H9 (cell line): ENCODE results near the gene PFKL. TPM values are rescaled to one million over a fixed set of nuclear protein-coding genes. Genes with fewer than 3 reads are reported as not detected.

ENCODE experiments used
- DNase-seq: peaks from one replicate; pipeline ENCODE4 v3.0.0-alpha.2; 2017
- H2AFZ ChIP-seq: one replicate; pipeline ENCODE4 v1.6.1; 2013; ENCODE audit warnings: mild to moderate bottlenecking, low read length, control low read depth, moderate library complexity
- H2AK5ac ChIP-seq: 2 replicates; pipeline ENCODE4 v1.6.1; 2013; ENCODE audit warnings: low read length, control low read depth, mixed read lengths; ENCODE audit not compliant: insufficient read length
- H2BK120ac ChIP-seq: one replicate; pipeline ENCODE4 v1.6.1; 2013; ENCODE audit warnings: low read depth, mild to moderate bottlenecking, low read length, control low read depth, inconsistent platforms; ENCODE audit not compliant: poor library complexity, severe bottlenecking
- H2BK12ac ChIP-seq: 2 replicates; pipeline ENCODE4 v1.6.1; 2013; ENCODE audit warnings: low read length, control low read depth, mixed read lengths, low read depth; ENCODE audit not compliant: insufficient read length
- H2BK15ac ChIP-seq: 2 replicates; pipeline ENCODE4 v1.6.1; 2013; ENCODE audit warnings: low read depth, low read length, control low read depth
- H2BK20ac ChIP-seq: one replicate; pipeline ENCODE4 v1.6.1; 2013; ENCODE audit warnings: low read depth, mild to moderate bottlenecking, low read length, control low read depth, inconsistent platforms; ENCODE audit not compliant: poor library complexity, severe bottlenecking
- H2BK5ac ChIP-seq: 2 replicates; pipeline ENCODE4 v1.6.1; 2013; ENCODE audit warnings: low read length, control low read depth, mixed read lengths; ENCODE audit not compliant: insufficient read length
- H3K14ac ChIP-seq: 2 replicates; pipeline ENCODE4 v1.6.1; 2013; ENCODE audit warnings: low read length, control low read depth; ENCODE audit not compliant: insufficient read depth
- H3K18ac ChIP-seq: 2 replicates; pipeline ENCODE4 v1.6.1; 2013; ENCODE audit warnings: low read depth, mild to moderate bottlenecking, mixed read lengths, low read length, control low read depth; ENCODE audit not compliant: insufficient read length
- H3K23ac ChIP-seq: 2 replicates; pipeline ENCODE4 v1.6.1; 2013; ENCODE audit warnings: low read length, control low read depth, mixed read lengths, low read depth; ENCODE audit not compliant: insufficient read length
- H3K23me2 ChIP-seq: 2 replicates; pipeline ENCODE4 v1.6.1; 2013; ENCODE audit warnings: low read depth, mild to moderate bottlenecking, mixed read lengths, low read length, control low read depth; ENCODE audit not compliant: insufficient read length, poor library complexity, severe bottlenecking
- H3K27ac ChIP-seq: 2 replicates; pipeline ENCODE4 v1.5.1; 2013; ENCODE audit warnings: low read length, control low read depth, mixed read lengths, low read depth; ENCODE audit not compliant: insufficient read length
- H3K27me3 ChIP-seq: 2 replicates; pipeline ENCODE4 v1.6.1; 2013; ENCODE audit warnings: low read length, control low read depth, inconsistent platforms; ENCODE audit not compliant: insufficient read depth
- H3K4ac ChIP-seq: 2 replicates; pipeline ENCODE4 v1.6.1; 2013; ENCODE audit warnings: low read depth, mild to moderate bottlenecking, control low read depth, inconsistent platforms, low read length, moderate library complexity
- H3K4me1 ChIP-seq: 2 replicates; pipeline ENCODE4 v1.6.1; 2013; ENCODE audit warnings: low read length, control low read depth, inconsistent platforms; ENCODE audit not compliant: insufficient read depth
- H3K4me2 ChIP-seq: 2 replicates; pipeline ENCODE4 v1.6.1; 2013; ENCODE audit warnings: low read length, control low read depth, mixed read lengths; ENCODE audit not compliant: insufficient read length, insufficient read depth
- H3K56ac ChIP-seq: 2 replicates; pipeline ENCODE4 v1.6.1; 2013; ENCODE audit warnings: low read depth, mild to moderate bottlenecking, mixed read lengths, low read length, control low read depth; ENCODE audit not compliant: insufficient read length
- H3K79me1 ChIP-seq: 2 replicates; pipeline ENCODE4 v1.6.1; 2013; ENCODE audit warnings: low read depth, mild to moderate bottlenecking, moderate library complexity, low read length, control low read depth, inconsistent platforms; ENCODE audit not compliant: insufficient read depth, poor library complexity, severe bottlenecking
- H3K79me2 ChIP-seq: 2 replicates; pipeline ENCODE4 v1.6.1; 2013; ENCODE audit warnings: low read length, control low read depth, inconsistent platforms; ENCODE audit not compliant: insufficient read depth
- H3K9ac ChIP-seq: 2 replicates; pipeline ENCODE4 v1.6.1; 2013; ENCODE audit warnings: low read length, control low read depth, mixed read lengths; ENCODE audit not compliant: insufficient read length; ENCODE audit errors: extremely low read depth
- H3K9me3 ChIP-seq: one replicate; pipeline ENCODE4 v1.6.1; 2013; ENCODE audit warnings: low read depth, low read length, inconsistent platforms; ENCODE audit not compliant: control insufficient read depth
- H3T11ph ChIP-seq: one replicate; pipeline ENCODE4 v1.6.1; 2013; ENCODE audit warnings: mild to moderate bottlenecking, low read length, control low read depth, inconsistent platforms
- H4K20me1 ChIP-seq: one replicate; pipeline ENCODE4 v1.6.1; 2013; ENCODE audit not compliant: control insufficient read depth, insufficient read length, insufficient read depth
- H4K5ac ChIP-seq: 2 replicates; pipeline ENCODE4 v1.6.1; 2013; ENCODE audit warnings: low read depth, mild to moderate bottlenecking, mixed read lengths, low read length, control low read depth; ENCODE audit not compliant: insufficient read length
- H4K8ac ChIP-seq: replicated peaks from 2 replicates; pipeline ENCODE4 v1.6.1; 2013; ENCODE audit warnings: low read length, control low read depth, mixed read lengths, low read depth; ENCODE audit not compliant: insufficient read length
- H4K91ac ChIP-seq: 2 replicates; pipeline ENCODE4 v1.6.1; 2013; ENCODE audit warnings: low read depth, mild to moderate bottlenecking, moderate library complexity, mixed read lengths, low read length, control low read depth; ENCODE audit not compliant: insufficient read length
- H3K27ac Mint-ChIP-seq, 3 experiments: 2 replicates in 2 of 3; 3 replicates in 1 of 3; pipeline ENCODE4 v1.8.0; 2020 to 2021; ENCODE audit warnings: mixed read lengths in 3 of 3, mild to moderate bottlenecking in 1 of 3, moderate library complexity in 1 of 3
- H3K27me3 Mint-ChIP-seq: 2 replicates; pipeline ENCODE4 v1.8.0; 2021; ENCODE audit warnings: low read depth, mild to moderate bottlenecking, moderate library complexity, mixed read lengths
- H3K36me3 Mint-ChIP-seq, 3 experiments: 2 replicates in 2 of 3; 3 replicates in 1 of 3; pipeline ENCODE4 v1.8.0; 2020 to 2021; ENCODE audit warnings: low read depth in 3 of 3, mixed read lengths in 3 of 3; ENCODE audit not compliant: insufficient read depth in 1 of 3
- H3K4me1 Mint-ChIP-seq, 2 experiments: 2 replicates each; pipeline ENCODE4 v1.8.0; 2020; ENCODE audit warnings: mixed read lengths in 2 of 2
- H3K4me3 Mint-ChIP-seq, 2 experiments: 2 replicates in 1 of 2; 3 replicates in 1 of 2; pipeline ENCODE4 v1.8.0; 2020 to 2021; ENCODE audit warnings: mild to moderate bottlenecking in 2 of 2, mixed read lengths in 2 of 2, moderate library complexity in 1 of 2
- H3K9me3 Mint-ChIP-seq, 2 experiments: 2 replicates in 1 of 2; 3 replicates in 1 of 2; pipeline ENCODE4 v1.8.0; 2020; ENCODE audit warnings: mild to moderate bottlenecking in 2 of 2, mixed read lengths in 2 of 2, moderate library complexity in 1 of 2
- WGBS: extraction: QIAGEN DNeasy Blood & Tissue Kit; methylation state at CpG from one replicate; pipeline ENCODE4 v1.1.7; 2013; ENCODE audit warnings: missing lambda C conversion rate, low lambda C conversion rate, mixed read lengths; ENCODE audit not compliant: insufficient read length; ENCODE audit errors: extremely low coverage; 5-methylcytosine and 5-hydroxymethylcytosine counted together
- total RNA-seq: library from RNA; stranded (reverse); gene quantifications from 2 replicates; pipeline ENCODE4 v1.2.1, GENCODE V29; 2021
- TF ChIP-seq, protein P1 (sequence below): fragments of 200-600 bp; sonication (generic); conservative IDR thresholded peaks from 3 replicates; pipeline ENCODE4 v1.8.0; 2021; ENCODE audit warnings: antibody characterized with exemption, mild to moderate bottlenecking

Gene PFKL
- total RNA-seq, 1 experiment from 2014 or later = 107 TPM

GRCh38 chr21:44372616-44373015 is 72.8 kb downstream of the PFKL start:
- peaks cover 10 to 16% of the 10 kb centered on the region in 2 experiments for H3K4me1 Mint-ChIP-seq
- Histone ChIP-seq H4K5ac (no peak overlapping the region), H3K79me1 (no peaks in the 10 kb centered on the region), H3K27me3 (peaks cover 4% of the 10 kb centered on the region; the same call in 1 of the 2 replicates), H3K23me2 (peaks cover 3% of the 10 kb centered on the region), H3K9ac (no peak overlapping the region), H2BK15ac (no peak overlapping the region), H3K4ac (no peak overlapping the region), H3K9me3 (no peaks in the 10 kb centered on the region), H2BK20ac (no peak overlapping the region), H2BK120ac (no peak overlapping the region), H3K79me2 (no peaks in the 10 kb centered on the region), H4K91ac (no peak overlapping the region), H3K56ac (no peak overlapping the region), H2BK12ac (no peak overlapping the region), H2AK5ac (no peak overlapping the region), H3T11ph (no peak overlapping the region), H3K23ac (no peak overlapping the region), H3K4me1 (no peaks in the 10 kb centered on the region), H3K18ac (no peak overlapping the region), H2BK5ac (no peak overlapping the region), H3K14ac (no peak overlapping the region), H4K8ac (no peak overlapping the region), H2AFZ (no peak overlapping the region), H3K4me2 (no peak overlapping the region), H4K20me1 (no peaks in the 10 kb centered on the region), H3K27ac (no peak overlapping the region)
- H3K27me3 Mint-ChIP-seq = peaks cover 47% of the 10 kb centered on the region
- no CpG with 5 or more reads among the region's 8 CpGs for WGBS
- H3K9me3 Mint-ChIP-seq = peaks cover 27 to 32% of the 10 kb centered on the region in 2 experiments
- TF ChIP-seq, protein P1, sequence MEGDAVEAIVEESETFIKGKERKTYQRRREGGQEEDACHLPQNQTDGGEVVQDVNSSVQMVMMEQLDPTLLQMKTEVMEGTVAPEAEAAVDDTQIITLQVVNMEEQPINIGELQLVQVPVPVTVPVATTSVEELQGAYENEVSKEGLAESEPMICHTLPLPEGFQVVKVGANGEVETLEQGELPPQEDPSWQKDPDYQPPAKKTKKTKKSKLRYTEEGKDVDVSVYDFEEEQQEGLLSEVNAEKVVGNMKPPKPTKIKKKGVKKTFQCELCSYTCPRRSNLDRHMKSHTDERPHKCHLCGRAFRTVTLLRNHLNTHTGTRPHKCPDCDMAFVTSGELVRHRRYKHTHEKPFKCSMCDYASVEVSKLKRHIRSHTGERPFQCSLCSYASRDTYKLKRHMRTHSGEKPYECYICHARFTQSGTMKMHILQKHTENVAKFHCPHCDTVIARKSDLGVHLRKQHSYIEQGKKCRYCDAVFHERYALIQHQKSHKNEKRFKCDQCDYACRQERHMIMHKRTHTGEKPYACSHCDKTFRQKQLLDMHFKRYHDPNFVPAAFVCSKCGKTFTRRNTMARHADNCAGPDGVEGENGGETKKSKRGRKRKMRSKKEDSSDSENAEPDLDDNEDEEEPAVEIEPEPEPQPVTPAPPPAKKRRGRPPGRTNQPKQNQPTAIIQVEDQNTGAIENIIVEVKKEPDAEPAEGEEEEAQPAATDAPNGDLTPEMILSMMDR = no peak
- DNase-seq = no peak
- H3K4me3 Mint-ChIP-seq = no peak overlapping the region
- peaks cover 0 to 9% (median 4%) of the 10 kb centered on the region in 3 experiments; a peak in 4 of 7 replicates for H3K36me3 Mint-ChIP-seq
- H3K27ac Mint-ChIP-seq = no peak overlapping the region
